Skeletal muscle tissue (tissue), 4 donors: ENCODE results near the gene ASAH2. TPM values are rescaled to one million over a fixed set of nuclear protein-coding genes. Genes with fewer than 3 reads are reported as not detected.

ENCODE experiments used
- H3K27ac ChIP-seq: one replicate; pipeline ENCODE4 v1.7.0; 2013; ENCODE audit warnings: mild to moderate bottlenecking, low read depth, low read length, inconsistent platforms
- H3K27me3 ChIP-seq, 3 donors: one replicate each; pipeline ENCODE4 v1.7.0; 2013; ENCODE audit warnings: low read length in 3 of 3; ENCODE audit not compliant: control insufficient read depth in 3 of 3, insufficient read depth in 3 of 3
- H3K36me3 ChIP-seq, 3 donors: one replicate each; pipeline ENCODE4 v1.7.0; 2013; ENCODE audit warnings: low read length in 3 of 3; ENCODE audit not compliant: control insufficient read depth in 3 of 3, insufficient read depth in 3 of 3
- H3K4me1 ChIP-seq, 3 donors: one replicate each; pipeline ENCODE4 v1.7.0; 2013; ENCODE audit warnings: low read length in 3 of 3, mild to moderate bottlenecking in 3 of 3; ENCODE audit not compliant: control insufficient read depth in 3 of 3, insufficient read depth in 3 of 3
- H3K4me3 ChIP-seq, 3 donors: one replicate each; pipeline ENCODE4 v1.7.0; 2013; ENCODE audit warnings: low read length in 3 of 3
- H3K9ac ChIP-seq, 3 donors: one replicate each; pipeline ENCODE4 v1.7.0; 2013; ENCODE audit warnings: low read length in 3 of 3, mild to moderate bottlenecking in 3 of 3, moderate library complexity in 2 of 3, low read depth in 1 of 3
- H3K9me3 ChIP-seq, 3 donors: one replicate each; pipeline ENCODE4 v1.7.0; 2013; ENCODE audit warnings: low read length in 3 of 3; ENCODE audit not compliant: control insufficient read depth in 3 of 3
- total RNA-seq: library from RNA; depleted of rRNA; stranded (reverse); fragments of >200 nt; gene quantifications from one replicate; pipeline ENCODE4 v1.2.3, GENCODE V29; 2014
- donor health status: Osteomylitis.

ASAH2 gene
- under 0.01 TPM for total RNA-seq

- H3K4me3 ChIP-seq = no peak within 1 kb of the TSS
- no peak within 1 kb of the TSS for H3K27ac ChIP-seq
Measured at GRCh38 chr10:50251394-50251793, at the start of gene ASAH2. Gene ASAH2, minus strand, starts transcription at chr10:50251516. Its CDS starts 2,906 bp downstream, at chr10:50248610.

GRCh38 chr10:50299948-50300669 is 48.8 kb upstream of the ASAH2 start:
- H3K36me3 ChIP-seq = no peaks in the 10 kb centered on the region
- H3K4me3 ChIP-seq = no peak overlapping the region
- H3K27ac ChIP-seq = no peak overlapping the region
- H3K9me3 ChIP-seq = no peaks in the 10 kb centered on the region
- no peaks in the 10 kb centered on the region for H3K27me3 ChIP-seq
- H3K4me1 ChIP-seq = no peaks in the 10 kb centered on the region
- no peak overlapping the region for H3K9ac ChIP-seq

More at GRCh38 chr10:50251394-50251793, at the start of gene ASAH2:
- no peaks in the 10 kb centered on the region for H3K4me1 ChIP-seq
- H3K36me3 ChIP-seq = no peaks in the 10 kb centered on the region
- H3K27me3 ChIP-seq = no peaks in the 10 kb centered on the region
- no peak within 1 kb of the TSS for H3K9ac ChIP-seq
- no peaks in the 10 kb centered on the region for H3K9me3 ChIP-seq

GRCh38 chr10:50295367-50295766 is 44.1 kb upstream of the ASAH2 start:
- no peaks in the 10 kb centered on the region for H3K36me3 ChIP-seq
- H3K4me1 ChIP-seq = no peaks in the 10 kb centered on the region
- no peak overlapping the region for H3K4me3 ChIP-seq
- no peaks in the 10 kb centered on the region for H3K27me3 ChIP-seq
- H3K9me3 ChIP-seq = no peaks in the 10 kb centered on the region
- H3K27ac ChIP-seq = no peak overlapping the region
- no peak overlapping the region for H3K9ac ChIP-seq

- no peak overlapping the region for H3K27ac ChIP-seq
- H3K9me3 ChIP-seq = no peaks in the 10 kb centered on the region
- H3K36me3 ChIP-seq = no peaks in the 10 kb centered on the region
- no peak overlapping the region for H3K4me3 ChIP-seq
- H3K27me3 ChIP-seq = no peaks in the 10 kb centered on the region
- no peak overlapping the region for H3K9ac ChIP-seq
- no peaks in the 10 kb centered on the region for H3K4me1 ChIP-seq
Measured at GRCh38 chr10:50294582-50294981, 43.3 kb upstream of the ASAH2 start.

GRCh38 chr10:50293513-50294313 is 42.4 kb upstream of the ASAH2 start:
- no peak overlapping the region for H3K4me3 ChIP-seq
- no peak overlapping the region for H3K27ac ChIP-seq
- H3K4me1 ChIP-seq = no peaks in the 10 kb centered on the region
- no peaks in the 10 kb centered on the region for H3K36me3 ChIP-seq
- H3K9ac ChIP-seq = no peak overlapping the region
- H3K9me3 ChIP-seq = no peaks in the 10 kb centered on the region
- H3K27me3 ChIP-seq = no peaks in the 10 kb centered on the region

GRCh38 chr10:50291261-50291850 is 40.0 kb upstream of the ASAH2 start:
- H3K27ac ChIP-seq = no peak overlapping the region
- no peak overlapping the region for H3K4me3 ChIP-seq
- no peak overlapping the region for H3K9ac ChIP-seq
- H3K36me3 ChIP-seq = no peaks in the 10 kb centered on the region
- H3K9me3 ChIP-seq = no peaks in the 10 kb centered on the region
- H3K27me3 ChIP-seq = no peaks in the 10 kb centered on the region
- peaks cover 0 to 5% (median 0%) of the 10 kb centered on the region in 3 donors for H3K4me1 ChIP-seq

- H3K4me3 ChIP-seq = no peak overlapping the region
- no peaks in the 10 kb centered on the region for H3K36me3 ChIP-seq
- no peak overlapping the region for H3K27ac ChIP-seq
- no peak overlapping the region for H3K9ac ChIP-seq
- H3K4me1 ChIP-seq = peaks cover 0 to 5% (median 0%) of the 10 kb centered on the region in 3 donors
- no peaks in the 10 kb centered on the region for H3K27me3 ChIP-seq
- no peaks in the 10 kb centered on the region for H3K9me3 ChIP-seq
Measured at GRCh38 chr10:50289196-50289595, 37.9 kb upstream of the ASAH2 start.

- Histone ChIP-seq H3K4me3 (no peak overlapping the region), H3K9ac (no peak overlapping the region), H3K4me1 (peaks cover 0 to 5% (median 0%) of the 10 kb centered on the region in 3 donors), H3K27ac (no peak overlapping the region), H3K36me3 (no peaks in the 10 kb centered on the region), H3K27me3 (no peaks in the 10 kb centered on the region), H3K9me3 (no peaks in the 10 kb centered on the region)
Measured at GRCh38 chr10:50286996-50287803, 35.9 kb upstream of the ASAH2 start.

GRCh38 chr10:50286517-50286916 is 35.2 kb upstream of the ASAH2 start:
- H3K27ac ChIP-seq = no peak overlapping the region
- H3K27me3 ChIP-seq = no peaks in the 10 kb centered on the region
- H3K4me3 ChIP-seq = no peak overlapping the region
- H3K9me3 ChIP-seq = no peaks in the 10 kb centered on the region
- H3K9ac ChIP-seq = no peak overlapping the region
- peaks cover 0 to 5% (median 0%) of the 10 kb centered on the region in 3 donors for H3K4me1 ChIP-seq
- H3K36me3 ChIP-seq = no peaks in the 10 kb centered on the region
